MG63 (cell line): ENCODE data around the gene UPK3A. TPM values are rescaled to one million over a fixed set of nuclear protein-coding genes. Genes with fewer than 3 reads are reported as not detected.
"Not testable (repeated sequence)": the region's sequence is repeated elsewhere in the genome, so short reads cannot be mapped to it uniquely, and the experiment has no call there.

ENCODE experiments used
- DNase-seq: peaks from one replicate; pipeline ENCODE4 v3.0.0-alpha.2; 2020
- H3K27me3 ChIP-seq: fragments of 250-450 bp; sonication (Bioruptor Pico); 2 replicates; pipeline ENCODE4 v1.5.1; 2020; ENCODE audit warnings: mild to moderate bottlenecking, moderate library complexity
- H3K36me3 ChIP-seq: fragments of 250-450 bp; sonication (Bioruptor Pico); 2 replicates; pipeline ENCODE4 v1.5.1; 2020; ENCODE audit warnings: mild to moderate bottlenecking, moderate library complexity
- H3K4me3 ChIP-seq: fragments of 250-450 bp; sonication (Bioruptor Pico); 2 replicates; pipeline ENCODE4 v1.5.1; 2020; ENCODE audit warnings: mild to moderate bottlenecking, moderate library complexity
- H3K9me3 ChIP-seq: fragments of 250-450 bp; sonication (Bioruptor Pico); 2 replicates; pipeline ENCODE4 v1.5.1; 2020; ENCODE audit warnings: mild to moderate bottlenecking, moderate library complexity
- total RNA-seq: library from RNA; depleted of rRNA; stranded (reverse); fragments of >200 nt; shearing (Covaris generic); gene quantifications from 2 replicates; pipeline ENCODE4 v1.2.3, GENCODE V29; 2014; ENCODE audit warnings: low replicate concordance

The UPK3A gene
- total RNA-seq, 1 experiment from 2014 or later, result not detected

- H3K27me3 ChIP-seq, result 0 out of 2 replicates have a peak, but pooled peaks cover 2% of the 10 kb centered on the region
- H3K9me3 ChIP-seq, result no peaks in the 10 kb centered on the region
- no peaks in the 10 kb centered on the region for H3K36me3 ChIP-seq
- H3K4me3 ChIP-seq, result peak overlapping the region; percentile 45
- peak; percentile 60 for DNase-seq
Observed at GRCh38 chr22:45268958-45269844, 15.5 kb upstream of the UPK3A start.

GRCh38 chr22:45270095-45271020 lies 14.4 kb upstream of the UPK3A start:
- DNase-seq, result no peak

DNA sequence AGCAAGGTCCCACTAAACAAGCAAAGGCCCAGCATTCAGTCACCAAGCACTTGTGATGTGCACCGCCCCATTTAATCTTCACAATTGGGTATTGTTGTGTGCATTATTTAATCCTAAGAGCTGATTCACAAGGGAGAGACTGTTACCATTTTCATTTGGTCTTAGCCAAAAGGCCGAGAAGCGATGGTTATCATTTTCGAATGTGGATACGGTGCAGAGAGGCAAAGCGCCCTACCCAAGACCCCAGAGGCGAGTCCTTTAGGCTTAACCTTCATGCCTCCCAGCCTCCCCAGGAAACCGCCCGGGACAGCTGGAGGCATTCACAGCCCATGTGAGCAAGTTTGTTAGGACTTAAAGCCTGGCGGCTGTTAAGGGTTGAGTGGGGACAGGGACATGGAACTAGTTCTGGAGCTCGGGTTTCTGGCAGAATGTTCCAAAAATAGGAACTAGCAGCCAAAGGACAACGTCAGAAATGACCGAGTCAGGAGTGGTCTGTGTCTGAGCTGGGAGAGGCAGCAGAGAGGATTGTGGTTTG lies 13.0 kb upstream of the UPK3A start:
- no peaks in the 10 kb centered on the region for H3K36me3 ChIP-seq
- no peak overlapping the region for H3K4me3 ChIP-seq
- no peaks in the 10 kb centered on the region for H3K9me3 ChIP-seq
- 0 out of 2 replicates have a peak, but pooled peaks cover 2% of the 10 kb centered on the region for H3K27me3 ChIP-seq
- DNase-seq, result no peak

More at GRCh38 chr22:45270095-45271020, 14.4 kb upstream of the UPK3A start:
- Histone ChIP-seq H3K36me3 (no peaks in the 10 kb centered on the region), H3K9me3 (no peaks in the 10 kb centered on the region), H3K27me3 (0 out of 2 replicates have a peak, but pooled peaks cover 2% of the 10 kb centered on the region), H3K4me3 (no peak overlapping the region)

DNA sequence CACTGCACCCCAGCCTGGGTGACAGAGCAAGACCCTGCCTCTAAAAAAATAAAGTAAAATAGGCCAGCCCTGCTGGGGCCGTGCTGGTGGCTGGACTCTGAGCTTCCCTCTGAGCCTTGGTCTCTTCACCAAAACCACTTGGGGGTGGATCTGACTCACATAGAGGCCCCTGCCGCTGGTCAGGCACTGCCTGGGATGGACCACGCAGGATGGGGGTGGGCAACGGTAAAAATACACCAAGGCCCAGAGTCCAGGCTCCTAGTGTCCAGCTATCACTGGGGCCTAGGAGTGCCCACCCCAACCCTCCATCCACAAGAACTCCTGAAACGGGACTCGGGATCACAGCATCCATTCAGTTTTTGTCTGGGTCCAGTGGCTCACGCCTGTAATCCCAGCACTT lies 12.3 kb upstream of the UPK3A start:
- Histone ChIP-seq H3K9me3 (no peaks in the 10 kb centered on the region), H3K4me3 (no peak overlapping the region), H3K36me3 (no peaks in the 10 kb centered on the region), H3K27me3 (0 out of 2 replicates have a peak, but pooled peaks cover 2% of the 10 kb centered on the region)
- no peak for DNase-seq

DNA sequence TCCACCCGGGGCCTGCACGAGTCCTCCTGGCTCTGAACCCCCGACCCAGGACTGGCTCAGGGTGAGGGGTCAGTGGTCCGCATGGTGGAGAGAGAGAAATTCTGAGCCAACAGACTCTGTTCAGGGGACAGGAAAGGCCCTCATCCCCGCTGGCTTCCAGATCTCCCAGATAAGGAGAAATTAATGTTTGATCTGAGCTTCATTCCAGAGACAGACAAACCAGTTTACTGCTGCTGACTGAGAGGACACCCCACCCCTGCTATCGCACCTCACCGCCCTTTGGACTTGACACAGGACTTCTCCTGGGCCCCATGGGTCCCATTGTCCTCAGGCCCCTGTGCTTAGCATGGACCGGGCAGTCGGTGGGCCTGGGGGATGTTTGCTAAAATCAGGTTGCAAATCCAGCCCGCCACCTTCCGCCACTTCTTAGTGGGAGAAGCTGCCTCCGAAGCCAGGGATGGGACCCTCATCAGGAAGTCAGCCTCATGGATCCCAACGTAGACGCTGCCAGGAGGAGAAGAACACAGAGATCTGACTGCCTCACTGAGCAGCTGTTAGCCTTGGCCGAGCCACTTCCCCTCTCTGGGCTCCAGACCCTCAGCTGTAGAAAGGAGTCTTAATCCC lies 11.2 kb upstream of the UPK3A start:
- no peak for DNase-seq
- Histone ChIP-seq H3K9me3 (no peaks in the 10 kb centered on the region), H3K36me3 (no peaks in the 10 kb centered on the region), H3K4me3 (no peak overlapping the region), H3K27me3 (0 out of 2 replicates have a peak, but pooled peaks cover 2% of the 10 kb centered on the region)

- H3K9me3 ChIP-seq, result no peaks in the 10 kb centered on the region
- H3K4me3 ChIP-seq, result no peak overlapping the region
- no peak for DNase-seq
- H3K36me3 ChIP-seq, result no peaks in the 10 kb centered on the region
- no peaks in the 10 kb centered on the region for H3K27me3 ChIP-seq
Observed at GRCh38 chr22:45276507-45277105, 8.1 kb upstream of the UPK3A start.

DNA sequence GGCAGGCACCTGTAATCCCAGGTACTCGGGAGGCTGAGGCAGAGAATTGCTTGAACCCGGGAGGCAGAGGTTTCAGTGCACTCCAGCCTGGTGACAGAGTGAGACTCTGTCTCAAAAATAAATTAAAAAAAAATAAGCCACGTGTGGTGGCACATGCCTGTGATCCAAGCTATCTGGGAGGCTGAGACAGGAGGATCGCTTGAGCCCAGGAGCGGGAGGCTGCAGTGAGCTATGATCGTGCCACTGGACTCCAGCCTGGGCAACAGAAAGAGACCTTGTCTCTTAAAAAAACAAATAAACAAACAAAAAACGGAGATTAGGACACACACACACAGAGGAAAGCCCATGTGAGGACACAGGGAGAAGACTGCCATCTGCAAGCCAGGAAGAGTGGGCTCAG lies 7.0 kb upstream of the UPK3A start:
- not testable (repeated sequence) for H3K36me3 ChIP-seq, H3K4me3 ChIP-seq, H3K9me3 ChIP-seq, DNase-seq, H3K27me3 ChIP-seq

- Histone ChIP-seq H3K27me3 (no peaks in the 10 kb centered on the region), H3K36me3 (no peaks in the 10 kb centered on the region), H3K9me3 (no peaks in the 10 kb centered on the region), H3K4me3 (no peak overlapping the region)
- DNase-seq, result no peak
Observed at GRCh38 chr22:45278125-45278524, 6.6 kb upstream of the UPK3A start.

DNA sequence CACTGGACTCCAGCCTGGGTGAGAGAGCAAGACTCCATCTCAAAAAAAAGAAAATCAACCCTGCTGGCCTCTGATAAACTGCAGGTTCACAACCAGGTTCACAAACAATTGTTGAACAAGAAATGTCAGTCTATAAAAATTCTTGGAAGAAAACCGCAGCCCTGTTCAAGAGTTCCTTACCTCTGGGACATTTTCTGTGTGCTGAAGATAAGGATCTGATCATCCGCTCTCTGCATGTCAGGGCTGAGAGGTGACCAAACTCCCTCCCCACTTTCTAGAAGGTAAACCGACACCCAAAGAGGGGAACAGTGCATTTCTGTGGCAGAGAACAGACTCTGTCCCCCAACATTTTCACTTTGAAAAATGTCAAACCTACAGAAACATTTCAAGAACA lies 4.2 kb upstream of the UPK3A start:
- no peaks in the 10 kb centered on the region for H3K27me3 ChIP-seq
- no peaks in the 10 kb centered on the region for H3K36me3 ChIP-seq
- H3K9me3 ChIP-seq, result no peaks in the 10 kb centered on the region
- DNase-seq, result no peak
- H3K4me3 ChIP-seq, result no peak overlapping the region

DNA sequence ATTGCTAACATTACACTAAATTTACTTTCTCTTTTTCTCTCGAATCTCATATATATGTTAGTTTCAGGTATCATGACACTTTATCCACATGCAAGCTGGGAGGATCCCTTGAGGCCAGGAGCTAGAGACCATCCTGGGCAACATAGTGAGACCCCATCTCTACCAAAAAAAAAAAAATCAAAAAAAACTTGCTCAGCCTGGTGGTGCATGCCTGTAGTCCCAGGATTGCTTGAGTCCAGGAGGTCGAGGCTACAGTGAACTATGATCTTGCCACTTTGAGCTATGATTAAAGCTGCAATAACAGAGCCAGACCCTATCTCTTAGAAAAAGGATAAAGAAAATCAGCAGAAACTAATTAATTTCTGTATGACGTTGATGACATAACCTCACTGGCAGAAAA lies 3.7 kb upstream of the UPK3A start:
- Histone ChIP-seq H3K27me3 (no peaks in the 10 kb centered on the region), H3K4me3 (no peak overlapping the region), H3K9me3 (no peaks in the 10 kb centered on the region), H3K36me3 (no peaks in the 10 kb centered on the region)
- no peak for DNase-seq

- H3K36me3 ChIP-seq, result no peaks in the 10 kb centered on the region
- H3K27me3 ChIP-seq, result no peaks in the 10 kb centered on the region
- no peaks in the 10 kb centered on the region for H3K9me3 ChIP-seq
- no peak overlapping the region for H3K4me3 ChIP-seq
- no peak for DNase-seq
Observed at GRCh38 chr22:45285263-45286058, 712 bp downstream of the UPK3A start.

- no peak for DNase-seq
- Histone ChIP-seq H3K4me3 (no peak overlapping the region), H3K27me3 (no peaks in the 10 kb centered on the region), H3K9me3 (no peaks in the 10 kb centered on the region), H3K36me3 (no peaks in the 10 kb centered on the region)
Observed at GRCh38 chr22:45286854-45287551, 2.3 kb downstream of the UPK3A start.

- no peaks in the 10 kb centered on the region for H3K36me3 ChIP-seq
- peak; percentile 71 for DNase-seq
- no peak overlapping the region for H3K4me3 ChIP-seq
- no peaks in the 10 kb centered on the region for H3K9me3 ChIP-seq
- H3K27me3 ChIP-seq, result no peaks in the 10 kb centered on the region
Observed at GRCh38 chr22:45290410-45290936, 5.7 kb downstream of the UPK3A start.

GRCh38 chr22:45291061-45291930 lies 6.5 kb downstream of the UPK3A start:
- H3K4me3 ChIP-seq, result no peak overlapping the region
- no peaks in the 10 kb centered on the region for H3K36me3 ChIP-seq
- H3K9me3 ChIP-seq, result no peaks in the 10 kb centered on the region
- H3K27me3 ChIP-seq, result no peaks in the 10 kb centered on the region
- DNase-seq, result no peak
